ENCODE measurements around the gene KLHDC3.

- TF ChIP-seq CTCF (conservative IDR thresholded peaks at IDR 0.05; ENCODE audit: low read depth in 2 of 2) (no peak), REST (IDR thresholded peaks at IDR 0.05; ENCODE audit: unreplicated experiment) (no peak), EZH2 (IDR thresholded peaks at IDR 0.05; ENCODE audit: low read depth, unreplicated experiment) (no peak), ETS1 (IDR thresholded peaks at IDR 0.05) (no peak), ZNF114 (CRISPR knock-in tag; IDR thresholded peaks at IDR 0.05) (no peak), CREB1 (CRISPR knock-in tag; IDR thresholded peaks at IDR 0.05; ENCODE audit: low read depth) (no peak), EZH2phosphoT487 (IDR thresholded peaks at IDR 0.05; ENCODE audit: unreplicated experiment) (no peak), POLR2AphosphoS5 (IDR thresholded peaks at IDR 0.05; ENCODE audit: low read depth) (no peak)
Measured at GRCh38 chr6:43016943-43017334, 2.9 kb downstream of the KLHDC3 start.
